HFFc6 (cell line): Measurements from ENCODE around the gene TEPSIN. TPM values are rescaled to one million over a fixed set of nuclear protein-coding genes. Genes with fewer than 3 reads are reported as not detected.
"Not testable (repeated sequence)": the region's sequence is repeated elsewhere in the genome, so short reads cannot be mapped to it uniquely, and the experiment has no call there.

Source experiments
- DNase-seq: peaks from one replicate; pipeline ENCODE4 v3.0.0-alpha.2; 2018
- H3K27ac Mint-ChIP-seq: 2 replicates; pipeline ENCODE4 v1.8.0; 2020; ENCODE audit warnings: mild to moderate bottlenecking, mixed read lengths
- H3K27me3 Mint-ChIP-seq: 2 replicates; pipeline ENCODE4 v1.8.0; 2021; ENCODE audit warnings: mild to moderate bottlenecking, moderate library complexity, mixed read lengths; ENCODE audit not compliant: insufficient read depth
- H3K36me3 Mint-ChIP-seq: 2 replicates; pipeline ENCODE4 v1.8.0; 2021; ENCODE audit warnings: low read depth, mixed read lengths
- H3K4me1 Mint-ChIP-seq: 2 replicates; pipeline ENCODE4 v1.8.0; 2020; ENCODE audit warnings: low read depth, mixed read lengths
- H3K4me3 Mint-ChIP-seq: 2 replicates; pipeline ENCODE4 v1.8.0; 2020; ENCODE audit warnings: mild to moderate bottlenecking, moderate library complexity, mixed read lengths
- H3K9me3 Mint-ChIP-seq: 2 replicates; pipeline ENCODE4 v1.8.0; 2020; ENCODE audit warnings: mild to moderate bottlenecking, mixed read lengths
- total RNA-seq, 6 experiments: library from RNA; stranded (reverse); fragmentation: NEBNext Ultra II Directional; extraction: Animal tissue kit (Norgen Biotek cat#: 25700); gene quantifications; 2 replicates in 1 of 6; 3 replicates in 5 of 6; pipeline ENCODE4 v1.2.3, GENCODE V29; 2021
- TF ChIP-seq, protein P1 (sequence below): fragments of 200-600 bp; sonication (generic); IDR thresholded peaks from 2 replicates; pipeline ENCODE4 v1.5.0; 2021; ENCODE audit warnings: antibody characterized with exemption, mild to moderate bottlenecking

TEPSIN gene
- total RNA-seq, 6 experiments from 2014 or later, result 16.2 to 22.5 (median 19.0) TPM

DNA sequence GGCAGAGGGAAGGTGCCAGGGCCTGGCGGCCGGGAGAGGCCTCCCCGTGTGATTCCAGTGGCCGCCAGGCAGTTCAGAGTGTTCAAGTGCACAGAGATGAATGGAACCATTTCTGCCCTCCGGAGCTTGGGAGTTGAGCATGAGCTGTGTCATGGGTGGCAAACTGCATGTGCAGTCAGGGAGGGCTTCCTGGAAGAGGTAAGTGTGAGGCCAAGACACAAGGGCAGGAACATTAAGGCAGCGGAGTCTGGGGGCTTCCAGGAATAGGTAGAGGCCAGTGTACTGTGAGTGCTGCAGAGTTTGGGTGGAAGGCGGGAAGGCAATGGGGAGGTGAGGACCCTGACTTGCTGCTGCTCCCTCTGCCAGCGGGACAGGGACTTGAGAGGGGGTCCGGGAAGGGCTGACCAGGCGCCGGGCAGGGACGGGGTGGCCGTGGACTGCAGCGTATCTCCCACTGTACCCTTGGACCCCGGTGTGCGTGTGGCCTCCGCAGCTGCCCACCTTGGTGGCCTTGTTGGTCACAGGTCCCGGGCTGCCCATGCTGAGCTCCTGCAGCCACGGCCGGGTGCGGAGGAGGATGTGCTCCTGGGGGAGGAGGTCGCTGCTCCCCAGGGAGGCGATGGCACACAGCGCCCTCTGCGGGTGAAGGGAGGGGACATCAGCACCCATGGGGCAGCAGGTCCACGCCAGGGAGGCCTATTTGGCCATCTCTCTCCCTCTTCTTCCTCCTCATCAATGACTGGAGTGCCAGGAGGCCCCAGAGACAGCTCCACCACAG, 8.6 kb downstream of the TEPSIN start:
- H3K4me1 Mint-ChIP-seq, result no peaks in the 10 kb centered on the region
- no peaks in the 10 kb centered on the region for H3K27me3 Mint-ChIP-seq
- no peak overlapping the region for H3K4me3 Mint-ChIP-seq
- DNase-seq, result no peak
- TF ChIP-seq, protein P1, sequence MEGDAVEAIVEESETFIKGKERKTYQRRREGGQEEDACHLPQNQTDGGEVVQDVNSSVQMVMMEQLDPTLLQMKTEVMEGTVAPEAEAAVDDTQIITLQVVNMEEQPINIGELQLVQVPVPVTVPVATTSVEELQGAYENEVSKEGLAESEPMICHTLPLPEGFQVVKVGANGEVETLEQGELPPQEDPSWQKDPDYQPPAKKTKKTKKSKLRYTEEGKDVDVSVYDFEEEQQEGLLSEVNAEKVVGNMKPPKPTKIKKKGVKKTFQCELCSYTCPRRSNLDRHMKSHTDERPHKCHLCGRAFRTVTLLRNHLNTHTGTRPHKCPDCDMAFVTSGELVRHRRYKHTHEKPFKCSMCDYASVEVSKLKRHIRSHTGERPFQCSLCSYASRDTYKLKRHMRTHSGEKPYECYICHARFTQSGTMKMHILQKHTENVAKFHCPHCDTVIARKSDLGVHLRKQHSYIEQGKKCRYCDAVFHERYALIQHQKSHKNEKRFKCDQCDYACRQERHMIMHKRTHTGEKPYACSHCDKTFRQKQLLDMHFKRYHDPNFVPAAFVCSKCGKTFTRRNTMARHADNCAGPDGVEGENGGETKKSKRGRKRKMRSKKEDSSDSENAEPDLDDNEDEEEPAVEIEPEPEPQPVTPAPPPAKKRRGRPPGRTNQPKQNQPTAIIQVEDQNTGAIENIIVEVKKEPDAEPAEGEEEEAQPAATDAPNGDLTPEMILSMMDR, result peak; percentile 61
- H3K36me3 Mint-ChIP-seq, result peaks cover 22% of the 10 kb centered on the region
- H3K9me3 Mint-ChIP-seq, result no peaks in the 10 kb centered on the region
- H3K27ac Mint-ChIP-seq, result no peak overlapping the region

DNA sequence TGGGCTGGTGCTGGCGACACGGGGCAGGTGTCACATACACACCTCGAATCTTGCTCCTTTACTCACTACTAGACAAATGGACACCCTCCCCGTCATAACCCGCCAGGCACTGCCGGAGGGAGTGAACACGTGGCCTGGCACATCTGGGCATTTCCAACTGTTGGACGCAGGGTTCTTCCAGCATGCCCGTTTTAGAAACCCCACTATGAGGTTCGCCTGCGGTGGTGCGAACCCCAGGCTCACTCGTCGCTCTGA, 9.3 kb downstream of the TEPSIN start:
- Mint-ChIP-seq H3K9me3 (no peaks in the 10 kb centered on the region), H3K4me3 (no peak overlapping the region), H3K27me3 (no peaks in the 10 kb centered on the region), H3K36me3 (peaks cover 22% of the 10 kb centered on the region), H3K27ac (no peak overlapping the region), H3K4me1 (no peaks in the 10 kb centered on the region)
- no peak for DNase-seq
- TF ChIP-seq, protein P1, result no peak

DNA sequence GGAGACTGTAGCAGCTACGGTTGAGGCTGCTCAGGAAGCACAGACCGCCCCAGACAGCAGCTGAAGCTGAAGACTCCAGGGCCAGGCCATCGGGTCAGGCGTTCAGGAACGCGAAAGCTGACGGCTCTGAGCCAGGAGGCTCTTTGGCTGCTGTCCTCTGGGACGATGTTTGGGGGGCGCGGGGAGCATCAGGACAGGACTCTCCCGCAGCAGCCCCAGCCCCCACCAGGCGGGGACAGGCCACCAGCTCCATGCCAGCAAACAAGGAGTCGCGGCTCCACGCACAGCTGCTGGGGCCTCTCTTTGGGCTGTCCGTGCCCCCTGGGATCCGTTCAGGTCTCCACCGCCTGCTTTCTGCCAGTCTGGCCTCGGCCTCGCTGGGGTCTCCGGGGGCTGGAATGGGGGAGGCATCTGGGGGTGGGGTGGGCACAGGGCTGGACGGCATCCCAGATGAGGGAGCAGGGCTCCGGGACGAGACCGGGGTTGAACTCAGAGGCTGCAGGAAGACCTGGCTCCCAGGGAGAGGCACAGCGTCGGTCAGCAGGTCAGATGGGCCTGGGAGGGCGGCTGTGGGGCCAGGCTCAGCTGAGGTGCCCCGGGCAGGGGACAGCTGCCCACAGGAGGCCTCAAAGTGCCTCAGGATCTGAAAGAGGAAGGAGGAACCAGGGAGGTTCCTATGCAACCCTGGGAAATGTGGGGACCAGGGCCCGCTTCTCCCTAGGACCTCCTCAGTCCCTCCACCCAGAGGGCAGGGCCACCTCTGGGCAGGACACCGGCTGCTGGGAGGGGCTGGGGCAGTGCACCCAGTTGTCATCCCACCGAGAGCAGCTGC, 9.8 kb downstream of the TEPSIN start:
- no peak overlapping the region for H3K4me3 Mint-ChIP-seq
- peaks cover 22% of the 10 kb centered on the region for H3K36me3 Mint-ChIP-seq
- H3K4me1 Mint-ChIP-seq, result no peaks in the 10 kb centered on the region; the same call in 1 of the 2 replicates
- no peak overlapping the region for H3K27ac Mint-ChIP-seq
- no peaks in the 10 kb centered on the region for H3K27me3 Mint-ChIP-seq
- DNase-seq, result no peak
- TF ChIP-seq, protein P1, result no peak
- H3K9me3 Mint-ChIP-seq, result no peaks in the 10 kb centered on the region

DNA sequence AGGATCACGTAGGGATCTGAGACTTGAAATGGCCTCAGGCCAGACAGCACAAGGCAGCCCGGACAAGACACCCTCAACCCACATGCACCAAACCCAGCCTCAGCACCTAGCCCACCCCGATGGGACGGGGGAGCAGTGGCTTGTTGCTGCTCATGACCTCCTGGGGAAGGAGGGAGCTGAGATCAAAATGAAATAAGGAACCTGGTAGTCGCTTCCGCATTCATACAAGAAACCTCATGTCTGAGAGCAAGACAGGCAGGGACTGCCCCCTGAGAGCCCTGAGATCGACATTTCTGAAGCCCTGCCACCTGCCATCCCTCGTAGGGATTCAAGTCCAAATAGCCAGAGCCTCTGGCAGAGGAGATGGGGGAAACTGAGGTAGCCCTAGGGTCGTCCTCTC, 10.4 kb downstream of the TEPSIN start:
- Mint-ChIP-seq H3K4me1 (peaks cover 6% of the 10 kb centered on the region), H3K9me3 (no peaks in the 10 kb centered on the region), H3K4me3 (no peak overlapping the region), H3K36me3 (peaks cover 22% of the 10 kb centered on the region), H3K27me3 (no peaks in the 10 kb centered on the region), H3K27ac (no peak overlapping the region)
- DNase-seq, result no peak
- TF ChIP-seq, protein P1, result no peak

DNA sequence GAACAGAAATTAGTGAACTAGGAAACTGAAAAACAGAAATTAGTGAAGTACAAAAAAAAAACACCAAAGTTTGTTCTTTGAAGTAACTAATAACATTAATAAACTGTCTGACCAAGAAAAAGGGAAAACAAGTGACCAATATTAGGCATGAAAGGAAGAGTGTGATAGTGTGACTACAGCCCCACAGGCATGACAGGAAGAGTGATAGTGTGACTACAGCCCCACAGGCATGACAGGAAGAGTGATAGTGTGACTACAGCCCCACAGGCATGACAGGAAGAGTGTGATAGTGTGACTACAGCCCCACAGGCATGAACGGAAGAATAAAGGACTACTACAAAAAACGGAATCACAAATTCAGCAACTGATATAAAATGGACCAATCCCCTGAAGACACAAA, 11.2 kb downstream of the TEPSIN start:
- H3K27ac Mint-ChIP-seq, H3K4me1 Mint-ChIP-seq, DNase-seq, H3K4me3 Mint-ChIP-seq, H3K27me3 Mint-ChIP-seq, H3K9me3 Mint-ChIP-seq: not testable (repeated sequence)
- H3K36me3 Mint-ChIP-seq, result peaks cover 22% of the 10 kb centered on the region

DNA sequence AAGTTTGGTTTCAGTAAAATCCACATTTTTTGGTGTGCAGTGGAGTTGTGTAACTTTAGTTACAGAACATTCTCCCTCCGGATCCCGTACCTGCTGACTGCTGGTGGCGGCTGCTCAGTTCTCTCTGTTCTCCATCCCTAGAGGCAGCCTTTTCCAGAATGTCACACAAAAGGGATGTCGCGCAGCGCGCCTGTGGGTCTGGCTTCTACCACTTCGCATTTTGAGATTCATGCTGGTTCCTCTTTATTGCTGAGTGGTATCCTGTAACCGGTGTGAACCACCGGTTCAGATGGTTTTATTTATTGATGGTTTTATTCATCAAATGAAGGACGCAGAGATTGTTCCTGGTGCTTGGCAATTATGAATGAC, 15.1 kb downstream of the TEPSIN start:
- H3K27ac Mint-ChIP-seq, result peak overlapping the region; percentile 81
- H3K9me3 Mint-ChIP-seq, result no peaks in the 10 kb centered on the region

More for the DNA sequence above, 15.1 kb downstream of the TEPSIN start:
- DNase-seq, result no peak
- Mint-ChIP-seq H3K4me1 (peaks cover 18% of the 10 kb centered on the region), H3K4me3 (peak overlapping the region; percentile 86), H3K27me3 (no peaks in the 10 kb centered on the region), H3K36me3 (peaks cover 11% of the 10 kb centered on the region; the same call in 1 of the 2 replicates)
- TF ChIP-seq, protein P1, result no peak
